Measurements from ENCODE around the gene SIRT1. TPM values are rescaled to one million over a fixed set of nuclear protein-coding genes. Genes with fewer than 3 reads are reported as not detected.

Gene SIRT1
- total RNA-seq, 2 experiments from 2014 or later: 18.0 to 35.8 TPM

GRCh38 chr10:67839951-67840350 lies 44.5 kb upstream of the SIRT1 start:
- intact Hi-C loops (cut with micrococcal nuclease; ENCODE audit: unreplicated experiment): loop anchor here (5.0 kb wide), 1 partner anchor 53 kb away; no protein-coding TSS in a partner anchor
- no TSS peak for BruUV-seq (replicated peaks)
- no peak overlapping the region for H3K4me2 ChIP-seq (ENCODE audit: low read length)
- TF ChIP-seq EZH2phosphoT487 (IDR thresholded peaks at IDR 0.05; ENCODE audit: borderline replicate concordance, low read depth, low read length) (no peak), CTCF (conservative IDR thresholded peaks at IDR 0.05; ENCODE audit: low read length) (no peak)
- H3K27ac ChIP-seq (ENCODE audit: low read depth, low read length, poor library complexity, severe bottlenecking): no peak overlapping the region
- DNase-seq (ENCODE audit: low spot score): no peak
- H3K4me1 ChIP-seq (ENCODE audit: insufficient read depth, low read length, poor library complexity, severe bottlenecking): no peaks in the 10 kb centered on the region
- POLR2A ChIA-PET: interaction anchor here (1.1 kb wide), 1 partner anchor 50 kb away, joined by 3 read pairs; no protein-coding TSS in a partner anchor
- H3K9me2 ChIP-seq (ENCODE audit: insufficient read depth, low read length): no peaks in the 10 kb centered on the region
- H2AFZ ChIP-seq (ENCODE audit: low read length): no peak overlapping the region
- peaks cover 22% of the 10 kb centered on the region for H3K79me2 ChIP-seq (ENCODE audit: insufficient read depth, low read depth, low read length)
- CTCF ChIA-PET (ENCODE audit: unreplicated experiment): no interaction called here
- no peaks in the 10 kb centered on the region for H3K9me3 ChIP-seq (ENCODE audit: low read length)
- no peaks in the 10 kb centered on the region for H3K36me3 ChIP-seq (ENCODE audit: insufficient read depth, low read length)
- H4K20me1 ChIP-seq (ENCODE audit: insufficient read depth, low read length): no peaks in the 10 kb centered on the region
- no peak overlapping the region for H3K4me3 ChIP-seq (ENCODE audit: low read depth, low read length, poor library complexity, severe bottlenecking)

- H3K79me2 ChIP-seq (ENCODE audit: insufficient read depth, low read depth, low read length): peaks cover 12% of the 10 kb centered on the region
- H3K9me2 ChIP-seq (ENCODE audit: insufficient read depth, low read length): no peaks in the 10 kb centered on the region
- H3K4me2 ChIP-seq (ENCODE audit: low read length): no peak overlapping the region
- TF ChIP-seq EZH2phosphoT487 (IDR thresholded peaks at IDR 0.05; ENCODE audit: borderline replicate concordance, low read depth, low read length) (no peak), CTCF (conservative IDR thresholded peaks at IDR 0.05; ENCODE audit: low read length) (no peak)
- H3K36me3 ChIP-seq (ENCODE audit: insufficient read depth, low read length): no peaks in the 10 kb centered on the region
- H4K20me1 ChIP-seq (ENCODE audit: insufficient read depth, low read length): no peaks in the 10 kb centered on the region
- H3K4me3 ChIP-seq (ENCODE audit: low read depth, low read length, poor library complexity, severe bottlenecking): no peak overlapping the region
- intact Hi-C loops (cut with micrococcal nuclease; ENCODE audit: unreplicated experiment): no loop called here
- H3K9me3 ChIP-seq (ENCODE audit: low read length): no peaks in the 10 kb centered on the region
- no peak for DNase-seq (ENCODE audit: low spot score)
- no peak overlapping the region for H2AFZ ChIP-seq (ENCODE audit: low read length)
- H3K4me1 ChIP-seq (ENCODE audit: insufficient read depth, low read length, poor library complexity, severe bottlenecking): no peaks in the 10 kb centered on the region
- POLR2A ChIA-PET: interaction anchor here (0.6 kb wide), 1 partner anchor 131 kb away, joined by 3 read pairs; no protein-coding TSS in a partner anchor
- H3K27ac ChIP-seq (ENCODE audit: low read depth, low read length, poor library complexity, severe bottlenecking): no peak overlapping the region
- BruUV-seq (replicated peaks): no TSS peak
- CTCF ChIA-PET (ENCODE audit: unreplicated experiment): no interaction called here
Measured at GRCh38 chr10:67841737-67842136, 42.7 kb upstream of the SIRT1 start.

- Histone ChIP-seq H3K36me3 (ENCODE audit: insufficient read depth, low read length) (no peaks in the 10 kb centered on the region), H2AFZ (ENCODE audit: low read length) (no peak overlapping the region), H3K79me2 (ENCODE audit: insufficient read depth, low read depth, low read length) (no peaks in the 10 kb centered on the region), H3K9me2 (ENCODE audit: insufficient read depth, low read length) (no peaks in the 10 kb centered on the region), H4K20me1 (ENCODE audit: insufficient read depth, low read length) (no peaks in the 10 kb centered on the region), H3K27ac (ENCODE audit: low read depth, low read length, poor library complexity, severe bottlenecking) (no peak overlapping the region), H3K9me3 (ENCODE audit: low read length) (no peaks in the 10 kb centered on the region), H3K4me2 (ENCODE audit: low read length) (no peak overlapping the region), H3K4me3 (ENCODE audit: low read depth, low read length, poor library complexity, severe bottlenecking) (no peak overlapping the region), H3K4me1 (ENCODE audit: insufficient read depth, low read length, poor library complexity, severe bottlenecking) (no peaks in the 10 kb centered on the region)
- DNase-seq (ENCODE audit: low spot score): no peak
- ChIA-PET CTCF (ENCODE audit: unreplicated experiment) (no interaction called here), POLR2A (no interaction called here)
- intact Hi-C loops (cut with micrococcal nuclease; ENCODE audit: unreplicated experiment): no loop called here
- no TSS peak for BruUV-seq (replicated peaks)
- TF ChIP-seq EZH2phosphoT487 (IDR thresholded peaks at IDR 0.05; ENCODE audit: borderline replicate concordance, low read depth, low read length): no peak
- no peak for TF ChIP-seq CTCF (conservative IDR thresholded peaks at IDR 0.05; ENCODE audit: low read length)
Measured at GRCh38 chr10:67843284-67843683, 41.2 kb upstream of the SIRT1 start.
